NCI-H510A treated with DMSO at 0.1 percent for 48 hours (cell line): ENCODE results near the gene HSPA2.

Experiments used
- DNase-seq: peaks from one replicate; lab custom pipeline; 2025; lab: John Stamatoyannopoulos, UW

Gene HSPA2

GRCh38 chr14:64540208-64541202 lies at the start of gene HSPA2:
TSS of gene HSPA2 (plus strand) at chr14:64540741. CDS start at chr14:64540850, 109 bp downstream.
- peak; percentile 99 for DNase-seq

GRCh38 chr14:64491637-64492036 lies 48.9 kb upstream of the HSPA2 start:
- DNase-seq, result no peak

GRCh38 chr14:64493455-64493854 lies 47.1 kb upstream of the HSPA2 start:
- no peak for DNase-seq

- DNase-seq, result no peak
Observed at GRCh38 chr14:64495252-64495651, 45.3 kb upstream of the HSPA2 start.

- DNase-seq, result no peak
Observed at GRCh38 chr14:64496764-64497163, 43.8 kb upstream of the HSPA2 start.

GRCh38 chr14:64500088-64500487 lies 40.5 kb upstream of the HSPA2 start:
- DNase-seq, result no peak

GRCh38 chr14:64501411-64502171 lies 39.0 kb upstream of the HSPA2 start:
- peak; percentile 16 for DNase-seq

- DNase-seq, result no peak
Observed at GRCh38 chr14:64502456-64502855, 38.1 kb upstream of the HSPA2 start.

GRCh38 chr14:64502887-64503433 lies 37.6 kb upstream of the HSPA2 start:
- DNase-seq, result no peak

GRCh38 chr14:64503434-64504309 lies 36.9 kb upstream of the HSPA2 start, which contains the start of gene ZBTB25:
TSS of gene ZBTB25 (minus strand) at chr14:64503838. CDS start at chr14:64490533, 13,305 bp downstream.
- DNase-seq, result peak; percentile 76

- DNase-seq, result peak; percentile 66
Observed at GRCh38 chr14:64504310-64504896, 36.1 kb upstream of the HSPA2 start, which contains the start of gene ZBTB1. TSS of gene ZBTB1 (plus strand) at chr14:64504770. CDS start at chr14:64521505, 16,735 bp downstream.

GRCh38 chr14:64504897-64505794 lies 35.4 kb upstream of the HSPA2 start:
- DNase-seq, result peak; percentile 86

- no peak for DNase-seq
Observed at GRCh38 chr14:64506721-64507120, 33.8 kb upstream of the HSPA2 start.

- DNase-seq, result no peak
Observed at GRCh38 chr14:64507376-64508156, 33.0 kb upstream of the HSPA2 start.

GRCh38 chr14:64508215-64508776 lies 32.2 kb upstream of the HSPA2 start:
- DNase-seq, result no peak

GRCh38 chr14:64509036-64509435 lies 31.5 kb upstream of the HSPA2 start:
- DNase-seq, result no peak

GRCh38 chr14:64510825-64511671 lies 29.5 kb upstream of the HSPA2 start:
- peak; percentile 83 for DNase-seq

GRCh38 chr14:64513271-64513670 lies 27.3 kb upstream of the HSPA2 start:
- no peak for DNase-seq
